Liver (tissue), 9 donors: Measurements from ENCODE around the gene GNE. TPM values are rescaled to one million over a fixed set of nuclear protein-coding genes. Genes with fewer than 3 reads are reported as not detected.

Source experiments
- DNase-seq: peaks from one replicate; pipeline ENCODE4 v3.0.0-alpha.2; 2017; ENCODE audit warnings: low spot score
- H3K27ac ChIP-seq, 2 donors: one replicate each; pipeline ENCODE4 v1.7.0; 2013; ENCODE audit warnings: inconsistent platforms in 2 of 2, low read length in 2 of 2, control low read depth in 1 of 2, low read depth in 1 of 2, mild to moderate bottlenecking in 1 of 2
- H3K27me3 ChIP-seq, 4 donors: one replicate each; pipeline versions ENCODE4 v1.6.1 to v1.7.0; 2013; ENCODE audit warnings: low read length in 3 of 4, inconsistent platforms in 1 of 4, mild to moderate bottlenecking in 1 of 4, moderate library complexity in 1 of 4; ENCODE audit not compliant: control insufficient read depth in 4 of 4, insufficient read depth in 4 of 4
- H3K36me3 ChIP-seq, 4 donors: one replicate each; pipeline versions ENCODE4 v1.6.1 to v1.7.0; 2013; ENCODE audit warnings: low read length in 3 of 4, mild to moderate bottlenecking in 3 of 4, low read depth in 1 of 4, moderate library complexity in 1 of 4; ENCODE audit not compliant: control insufficient read depth in 4 of 4, insufficient read depth in 3 of 4
- H3K4me1 ChIP-seq, 4 donors: one replicate each; pipeline versions ENCODE4 v1.6.1 to v1.7.0; 2013; ENCODE audit warnings: low read length in 3 of 4, mild to moderate bottlenecking in 3 of 4, moderate library complexity in 1 of 4; ENCODE audit not compliant: control insufficient read depth in 4 of 4, insufficient read depth in 4 of 4
- H3K4me3 ChIP-seq, 3 donors: one replicate each; pipeline versions ENCODE4 v1.6.1 to v1.7.0; 2013; ENCODE audit warnings: low read length in 3 of 3, control low read depth in 1 of 3, low read depth in 1 of 3, mild to moderate bottlenecking in 1 of 3
- H3K9ac ChIP-seq, 2 donors: one replicate each; pipeline ENCODE4 v1.7.0; 2013; ENCODE audit warnings: low read length in 2 of 2, mild to moderate bottlenecking in 2 of 2, moderate library complexity in 2 of 2, control low read depth in 1 of 2, low read depth in 1 of 2
- H3K9me3 ChIP-seq, 4 donors: one replicate each; pipeline versions ENCODE4 v1.6.1 to v1.7.0; 2013; ENCODE audit warnings: low read length in 3 of 4; ENCODE audit not compliant: control insufficient read depth in 4 of 4
- FOXA1 ChIP-seq: IDR thresholded peaks from 2 replicates; pipeline ENCODE4 v1.6.1; 2016; ENCODE audit warnings: antibody characterized with exemption
- FOXA2 ChIP-seq: IDR thresholded peaks from 2 replicates; pipeline ENCODE4 v1.6.1; 2016; ENCODE audit warnings: antibody characterized with exemption
- GABPA ChIP-seq, 2 donors: IDR thresholded peaks in 1 of 2; conservative IDR thresholded peaks in 1 of 2; 2 replicates each; pipeline ENCODE4 v1.6.1; 2016; ENCODE audit warnings: antibody characterized with exemption in 2 of 2, mild to moderate bottlenecking in 1 of 2, moderate library complexity in 1 of 2
- HNF4G ChIP-seq: IDR thresholded peaks from 2 replicates; pipeline ENCODE4 v1.6.1; 2016; ENCODE audit warnings: antibody characterized with exemption
- JUND ChIP-seq, 2 donors: IDR thresholded peaks; 2 replicates each; pipeline ENCODE4 v1.6.1; 2016; ENCODE audit warnings: antibody characterized with exemption in 2 of 2
- NR2F2 ChIP-seq: IDR thresholded peaks from 2 replicates; pipeline ENCODE4 v1.6.1; 2016; ENCODE audit warnings: antibody characterized with exemption
- RAD21 ChIP-seq, 2 donors: IDR thresholded peaks; 2 replicates each; pipeline ENCODE4 v1.6.1; 2016; ENCODE audit warnings: antibody characterized with exemption in 2 of 2, mild to moderate bottlenecking in 2 of 2
- RXRA ChIP-seq, 2 donors: IDR thresholded peaks; 2 replicates each; pipeline ENCODE4 v1.6.1; 2017 to 2018; ENCODE audit warnings: antibody characterized with exemption in 2 of 2, mild to moderate bottlenecking in 1 of 2
- SP1 ChIP-seq: IDR thresholded peaks from 2 replicates; pipeline ENCODE4 v1.6.1; 2018; ENCODE audit warnings: antibody characterized with exemption, mild to moderate bottlenecking
- TAF1 ChIP-seq: conservative IDR thresholded peaks from 2 replicates; pipeline ENCODE4 v1.6.1; 2016; ENCODE audit warnings: antibody characterized with exemption, mild to moderate bottlenecking
- YY1 ChIP-seq: IDR thresholded peaks from 2 replicates; pipeline ENCODE4 v1.6.1; 2016; ENCODE audit warnings: antibody characterized with exemption, mild to moderate bottlenecking
- WGBS: extraction: QIAGEN DNeasy Blood & Tissue Kit; methylation state at CpG from one replicate; pipeline ENCODE4 v1.1.7; 2013; 5-methylcytosine and 5-hydroxymethylcytosine counted together
- polyA plus RNA-seq, 2 donors: library from polyadenylated mRNA; stranded (reverse) in 1 of 2; unstranded in 1 of 2; fragments of 200-250 nt in 1 of 2; fragments of >200 nt in 1 of 2; fragmentation: Nextera tagmentation in 1 of 2; extraction: Ambion mirVana in 1 of 2; gene quantifications; one replicate each; pipeline versions ENCODE4 v1.2.1 to v1.2.3, GENCODE V29; 2013 to 2015
- total RNA-seq, 2 donors: library from RNA; depleted of rRNA; stranded (reverse); fragments of >200 nt; gene quantifications; one replicate each; pipeline ENCODE4 v1.2.3, GENCODE V29; 2014
- TF ChIP-seq, protein P1 (sequence below): IDR thresholded peaks from 2 replicates; pipeline ENCODE4 v1.6.1; 2016; ENCODE audit warnings: antibody characterized with exemption
- TF ChIP-seq, protein P2 (sequence below): fragments of 150-350 bp; IDR thresholded peaks from 2 replicates; pipeline ENCODE4 v1.5.1; 2017; ENCODE audit warnings: improper control_type of control experiment, low read depth, low read length; ENCODE audit not compliant: missing input control
- TF ChIP-seq, protein P3 (sequence below): IDR thresholded peaks from 2 replicates; pipeline ENCODE4 v1.6.1; 2016; ENCODE audit warnings: antibody characterized with exemption
- TF ChIP-seq, protein P4 (sequence below): IDR thresholded peaks from 2 replicates; pipeline ENCODE4 v1.6.1; 2016; ENCODE audit warnings: antibody characterized with exemption
- TF ChIP-seq, protein P5 (sequence below): IDR thresholded peaks from 2 replicates; pipeline ENCODE4 v1.6.1; 2016; ENCODE audit warnings: antibody characterized with exemption, mild to moderate bottlenecking
- donor health status: healthy.
- donor health status: healthy.
- donor health status: healthy.
- donor health status: healthy.
- donor health status: healthy.

GNE gene
- total and polyA plus RNA-seq, 4 donors, result 21.8 to 177 (median 38.1) TPM

DNA sequence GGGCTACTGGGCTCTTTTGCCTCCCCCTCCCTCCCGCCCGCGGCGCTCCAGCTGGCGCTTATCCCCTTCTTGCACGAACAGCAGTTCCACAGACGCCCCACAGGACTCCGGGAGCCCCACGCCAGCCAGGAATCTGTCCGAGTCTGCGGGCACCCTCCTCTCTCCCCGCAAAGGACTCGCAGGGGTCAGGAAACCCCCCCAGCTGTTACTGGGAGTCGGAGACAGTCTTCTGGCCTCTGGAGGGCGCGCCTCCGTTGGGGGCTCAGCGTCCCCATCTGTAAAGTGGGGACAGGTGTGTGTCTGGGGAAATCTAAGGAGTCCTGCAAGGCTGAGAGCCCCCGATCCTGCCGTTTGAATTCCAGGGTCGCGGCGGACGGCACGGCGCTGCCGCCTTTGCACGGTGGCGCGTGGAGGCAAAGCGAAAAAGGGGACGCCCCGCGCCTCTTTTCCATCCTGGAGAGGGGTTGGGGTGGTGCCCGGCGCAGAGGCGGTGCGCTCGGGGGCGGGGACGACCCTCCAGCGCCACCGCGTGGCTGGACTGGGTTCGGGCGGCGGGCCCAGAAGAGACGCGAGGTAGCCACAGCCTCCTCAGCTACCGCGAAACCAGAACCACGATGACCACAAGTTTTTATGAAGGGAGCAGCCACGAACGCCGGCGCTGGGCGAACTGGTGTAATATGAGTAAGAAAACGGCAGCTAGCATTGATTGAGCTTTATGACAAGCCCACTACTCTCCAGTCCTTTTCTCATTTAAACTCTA, 91.9 kb downstream of the GNE start:
- H3K36me3 ChIP-seq, result no peaks in the 10 kb centered on the region
- no peak overlapping the region for H3K9ac ChIP-seq
- 7% methylated on average over 58 of the region's 58 CpGs for WGBS
- H3K27me3 ChIP-seq, result no peaks in the 10 kb centered on the region
- TF ChIP-seq RXRA (IDR thresholded peaks at IDR 0.05) (no peak), FOXA1 (no peak), NR2F2 (no peak), GABPA (IDR thresholded peaks at IDR 0.05 in 1 of 2, conservative IDR thresholded peaks at IDR 0.05 in 1 of 2) (no peak), RAD21 (IDR thresholded peaks at IDR 0.05) (peak; percentile 87 to 94), SP1 (no peak), YY1 (no peak), FOXA2 (no peak), JUND (IDR thresholded peaks at IDR 0.05) (no peak)
- TF ChIP-seq, protein P1, sequence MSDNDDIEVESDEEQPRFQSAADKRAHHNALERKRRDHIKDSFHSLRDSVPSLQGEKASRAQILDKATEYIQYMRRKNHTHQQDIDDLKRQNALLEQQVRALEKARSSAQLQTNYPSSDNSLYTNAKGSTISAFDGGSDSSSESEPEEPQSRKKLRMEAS, result no peak
- TF ChIP-seq, protein P2, sequence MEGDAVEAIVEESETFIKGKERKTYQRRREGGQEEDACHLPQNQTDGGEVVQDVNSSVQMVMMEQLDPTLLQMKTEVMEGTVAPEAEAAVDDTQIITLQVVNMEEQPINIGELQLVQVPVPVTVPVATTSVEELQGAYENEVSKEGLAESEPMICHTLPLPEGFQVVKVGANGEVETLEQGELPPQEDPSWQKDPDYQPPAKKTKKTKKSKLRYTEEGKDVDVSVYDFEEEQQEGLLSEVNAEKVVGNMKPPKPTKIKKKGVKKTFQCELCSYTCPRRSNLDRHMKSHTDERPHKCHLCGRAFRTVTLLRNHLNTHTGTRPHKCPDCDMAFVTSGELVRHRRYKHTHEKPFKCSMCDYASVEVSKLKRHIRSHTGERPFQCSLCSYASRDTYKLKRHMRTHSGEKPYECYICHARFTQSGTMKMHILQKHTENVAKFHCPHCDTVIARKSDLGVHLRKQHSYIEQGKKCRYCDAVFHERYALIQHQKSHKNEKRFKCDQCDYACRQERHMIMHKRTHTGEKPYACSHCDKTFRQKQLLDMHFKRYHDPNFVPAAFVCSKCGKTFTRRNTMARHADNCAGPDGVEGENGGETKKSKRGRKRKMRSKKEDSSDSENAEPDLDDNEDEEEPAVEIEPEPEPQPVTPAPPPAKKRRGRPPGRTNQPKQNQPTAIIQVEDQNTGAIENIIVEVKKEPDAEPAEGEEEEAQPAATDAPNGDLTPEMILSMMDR, result peak; percentile 89
- TF ChIP-seq, protein P3, sequence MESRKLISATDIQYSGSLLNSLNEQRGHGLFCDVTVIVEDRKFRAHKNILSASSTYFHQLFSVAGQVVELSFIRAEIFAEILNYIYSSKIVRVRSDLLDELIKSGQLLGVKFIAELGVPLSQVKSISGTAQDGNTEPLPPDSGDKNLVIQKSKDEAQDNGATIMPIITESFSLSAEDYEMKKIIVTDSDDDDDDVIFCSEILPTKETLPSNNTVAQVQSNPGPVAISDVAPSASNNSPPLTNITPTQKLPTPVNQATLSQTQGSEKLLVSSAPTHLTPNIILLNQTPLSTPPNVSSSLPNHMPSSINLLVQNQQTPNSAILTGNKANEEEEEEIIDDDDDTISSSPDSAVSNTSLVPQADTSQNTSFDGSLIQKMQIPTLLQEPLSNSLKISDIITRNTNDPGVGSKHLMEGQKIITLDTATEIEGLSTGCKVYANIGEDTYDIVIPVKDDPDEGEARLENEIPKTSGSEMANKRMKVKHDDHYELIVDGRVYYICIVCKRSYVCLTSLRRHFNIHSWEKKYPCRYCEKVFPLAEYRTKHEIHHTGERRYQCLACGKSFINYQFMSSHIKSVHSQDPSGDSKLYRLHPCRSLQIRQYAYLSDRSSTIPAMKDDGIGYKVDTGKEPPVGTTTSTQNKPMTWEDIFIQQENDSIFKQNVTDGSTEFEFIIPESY, result no peak
- TF ChIP-seq, protein P4, sequence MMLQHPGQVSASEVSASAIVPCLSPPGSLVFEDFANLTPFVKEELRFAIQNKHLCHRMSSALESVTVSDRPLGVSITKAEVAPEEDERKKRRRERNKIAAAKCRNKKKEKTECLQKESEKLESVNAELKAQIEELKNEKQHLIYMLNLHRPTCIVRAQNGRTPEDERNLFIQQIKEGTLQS, result no peak
- TF ChIP-seq, protein P5, sequence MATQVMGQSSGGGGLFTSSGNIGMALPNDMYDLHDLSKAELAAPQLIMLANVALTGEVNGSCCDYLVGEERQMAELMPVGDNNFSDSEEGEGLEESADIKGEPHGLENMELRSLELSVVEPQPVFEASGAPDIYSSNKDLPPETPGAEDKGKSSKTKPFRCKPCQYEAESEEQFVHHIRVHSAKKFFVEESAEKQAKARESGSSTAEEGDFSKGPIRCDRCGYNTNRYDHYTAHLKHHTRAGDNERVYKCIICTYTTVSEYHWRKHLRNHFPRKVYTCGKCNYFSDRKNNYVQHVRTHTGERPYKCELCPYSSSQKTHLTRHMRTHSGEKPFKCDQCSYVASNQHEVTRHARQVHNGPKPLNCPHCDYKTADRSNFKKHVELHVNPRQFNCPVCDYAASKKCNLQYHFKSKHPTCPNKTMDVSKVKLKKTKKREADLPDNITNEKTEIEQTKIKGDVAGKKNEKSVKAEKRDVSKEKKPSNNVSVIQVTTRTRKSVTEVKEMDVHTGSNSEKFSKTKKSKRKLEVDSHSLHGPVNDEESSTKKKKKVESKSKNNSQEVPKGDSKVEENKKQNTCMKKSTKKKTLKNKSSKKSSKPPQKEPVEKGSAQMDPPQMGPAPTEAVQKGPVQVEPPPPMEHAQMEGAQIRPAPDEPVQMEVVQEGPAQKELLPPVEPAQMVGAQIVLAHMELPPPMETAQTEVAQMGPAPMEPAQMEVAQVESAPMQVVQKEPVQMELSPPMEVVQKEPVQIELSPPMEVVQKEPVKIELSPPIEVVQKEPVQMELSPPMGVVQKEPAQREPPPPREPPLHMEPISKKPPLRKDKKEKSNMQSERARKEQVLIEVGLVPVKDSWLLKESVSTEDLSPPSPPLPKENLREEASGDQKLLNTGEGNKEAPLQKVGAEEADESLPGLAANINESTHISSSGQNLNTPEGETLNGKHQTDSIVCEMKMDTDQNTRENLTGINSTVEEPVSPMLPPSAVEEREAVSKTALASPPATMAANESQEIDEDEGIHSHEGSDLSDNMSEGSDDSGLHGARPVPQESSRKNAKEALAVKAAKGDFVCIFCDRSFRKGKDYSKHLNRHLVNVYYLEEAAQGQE, result no peak
- peak overlapping the region in 2 of 3 donors; percentile 12 to 39 for H3K4me3 ChIP-seq
- H3K27ac ChIP-seq, result no peak overlapping the region
- H3K9me3 ChIP-seq, result no peaks in the 10 kb centered on the region
- DNase-seq, result peak; percentile 87
- peaks cover 0 to 2% (median 0%) of the 10 kb centered on the region in 4 donors for H3K4me1 ChIP-seq

DNA sequence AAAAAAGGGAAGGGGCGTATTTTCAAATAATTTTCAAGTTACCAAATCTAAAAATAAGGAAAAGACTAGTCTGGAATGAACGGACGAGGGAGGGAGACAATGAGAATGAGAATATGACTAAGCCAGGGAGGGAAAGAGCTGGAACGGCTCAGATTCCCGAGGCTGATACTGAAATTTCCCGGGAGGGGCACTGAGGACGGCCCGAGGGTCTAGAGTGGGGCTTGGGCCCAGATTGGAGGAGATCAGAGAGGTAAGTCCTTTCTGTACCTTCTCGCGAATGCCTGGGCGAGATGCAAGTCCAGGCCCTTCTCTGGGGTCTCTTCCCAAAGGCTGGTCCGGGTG, 92.5 kb downstream of the GNE start:
- H3K27ac ChIP-seq, result no peak overlapping the region
- TF ChIP-seq RAD21 (IDR thresholded peaks at IDR 0.05) (no peak), FOXA1 (no peak), TAF1 (no peak), RXRA (IDR thresholded peaks at IDR 0.05) (no peak), HNF4G (no peak), FOXA2 (no peak), NR2F2 (no peak), GABPA (IDR thresholded peaks at IDR 0.05 in 1 of 2, conservative IDR thresholded peaks at IDR 0.05 in 1 of 2) (no peak), YY1 (no peak)
- TF ChIP-seq, protein P1, result no peak
- TF ChIP-seq, protein P3, result no peak
- TF ChIP-seq, protein P4, result no peak
- TF ChIP-seq, protein P2, result no peak
- no peaks in the 10 kb centered on the region for H3K27me3 ChIP-seq
- no peak overlapping the region for H3K4me3 ChIP-seq
- H3K4me1 ChIP-seq, result peaks cover 0 to 2% (median 0%) of the 10 kb centered on the region in 4 donors
- no peak overlapping the region for H3K9ac ChIP-seq
- no peaks in the 10 kb centered on the region for H3K9me3 ChIP-seq
- H3K36me3 ChIP-seq, result no peaks in the 10 kb centered on the region
- WGBS, result 57% methylated on average over 12 of the region's 12 CpGs
- DNase-seq, result no peak
